Stimulated activated CD4-positive, alpha-beta T cell treated with anti-CD3 and anti-CD28 coated beads, Interleukin-15, amount 100 ng/mL, for 1 hour (primary cell): ENCODE results near the gene PAPPA.

Experiments used
- DNase-seq, 2 donors: peaks; one replicate each; pipeline ENCODE4 v3.0.0-alpha.2; 2020; ENCODE audit warnings: low read depth in 1 of 2, low spot score in 1 of 2

PAPPA gene

DNA sequence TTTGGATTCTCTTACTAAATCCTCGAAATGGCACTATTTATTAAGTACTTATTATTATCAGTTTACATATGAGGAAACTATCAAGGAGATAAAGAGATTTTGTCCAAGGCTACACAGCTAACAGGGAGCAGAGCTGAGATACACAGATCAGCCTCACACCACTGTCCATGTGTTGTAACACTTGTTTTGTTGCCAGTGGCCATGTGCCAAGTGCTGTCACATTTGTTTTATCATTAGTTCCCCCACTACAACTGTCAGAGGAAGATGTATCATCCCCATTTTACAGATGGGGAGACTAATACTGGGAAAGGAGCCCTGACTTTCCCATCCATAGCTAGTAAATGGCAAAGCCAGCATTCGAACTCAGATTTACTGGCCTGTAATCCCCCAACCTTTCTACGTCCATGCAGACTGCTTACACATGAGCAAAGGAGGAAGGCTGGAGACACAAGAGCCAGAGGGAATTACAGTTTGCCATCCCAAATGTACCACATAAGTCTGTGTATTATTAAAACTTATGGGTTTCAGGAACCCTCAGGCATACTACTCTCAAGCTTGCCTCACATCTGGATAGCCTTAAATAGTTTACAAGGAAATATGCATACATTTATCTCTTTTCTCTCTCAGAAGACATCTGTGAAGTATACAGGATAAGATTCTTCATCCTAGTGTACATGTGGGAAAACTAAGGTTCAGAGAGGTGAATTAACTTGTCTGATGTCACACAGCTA is 25.1 kb downstream of the PAPPA start:
- DNase-seq: no peak

DNA sequence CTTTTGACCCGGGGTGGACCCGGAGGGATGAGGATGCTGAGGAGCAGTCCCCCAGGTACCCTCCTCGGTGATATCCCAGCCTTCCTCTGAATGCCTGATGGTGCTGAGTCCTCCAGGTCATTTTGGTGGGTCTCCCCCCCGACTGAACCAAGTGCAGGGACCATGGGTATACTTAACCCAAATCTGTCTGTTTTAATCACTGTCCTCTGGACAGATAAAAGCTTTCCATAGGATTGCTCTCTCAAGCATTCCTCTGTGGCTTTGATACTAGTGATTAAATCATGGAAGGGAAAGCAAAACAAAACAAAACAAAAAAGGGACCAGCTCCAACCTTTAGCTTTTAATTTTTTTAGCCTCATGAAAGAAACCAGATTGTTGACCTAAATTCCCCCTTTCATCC is 26.0 kb downstream of the PAPPA start:
- no peak for DNase-seq

DNA sequence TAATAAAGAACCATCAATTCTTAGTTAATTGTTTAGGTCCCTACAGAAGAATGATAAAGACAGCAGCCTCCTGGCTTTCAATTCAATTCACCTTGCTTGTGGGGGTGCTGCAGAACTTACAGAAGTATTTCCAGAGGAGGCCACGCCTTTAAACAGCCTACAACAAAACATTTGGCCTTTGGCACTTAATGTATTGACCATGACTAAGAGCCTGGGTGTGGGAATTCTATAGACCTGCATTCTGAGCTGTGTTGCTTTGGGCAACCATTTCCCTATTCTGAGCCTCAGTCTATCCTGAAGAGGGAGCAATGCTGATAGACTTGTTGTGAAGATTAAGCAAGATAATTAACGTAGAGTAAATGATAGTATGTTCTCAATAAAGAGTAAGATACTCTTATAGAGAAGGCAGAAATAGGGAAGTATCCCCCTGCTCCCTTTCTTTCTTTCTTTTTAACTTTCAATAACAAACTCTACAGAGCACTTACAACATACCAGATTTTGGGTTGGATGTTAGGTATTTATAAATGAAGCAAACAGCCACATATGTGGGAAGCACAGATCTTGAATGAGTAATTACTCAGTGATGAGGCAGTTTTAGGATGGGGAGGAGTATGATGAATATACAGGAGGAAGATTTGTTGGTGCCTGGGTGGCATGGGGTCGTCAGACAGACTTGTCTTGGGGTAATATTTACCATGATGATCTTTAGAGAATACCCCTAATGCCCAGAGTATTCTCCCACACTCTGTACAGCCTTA is 28.4 kb downstream of the PAPPA start:
- DNase-seq: no peak

DNA sequence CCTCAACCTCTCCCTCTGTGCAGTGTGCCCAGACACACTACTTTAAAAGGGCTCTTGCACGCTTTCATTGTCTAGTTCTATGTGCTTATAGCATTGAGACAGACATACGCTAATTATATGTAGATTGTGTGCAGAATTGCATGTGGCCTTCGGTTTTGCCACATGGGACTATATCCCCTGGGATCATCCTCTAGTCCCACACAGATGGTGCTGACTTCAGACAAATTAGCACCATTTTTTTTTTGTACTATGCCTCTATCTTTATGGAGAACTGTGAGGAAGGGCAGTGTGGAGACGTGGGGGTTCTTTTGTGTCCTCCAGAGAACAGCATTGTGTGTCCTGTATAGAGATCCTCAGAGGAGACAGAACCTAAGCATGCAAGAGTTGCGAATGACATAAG is 29.3 kb downstream of the PAPPA start:
- DNase-seq: no peak

DNA sequence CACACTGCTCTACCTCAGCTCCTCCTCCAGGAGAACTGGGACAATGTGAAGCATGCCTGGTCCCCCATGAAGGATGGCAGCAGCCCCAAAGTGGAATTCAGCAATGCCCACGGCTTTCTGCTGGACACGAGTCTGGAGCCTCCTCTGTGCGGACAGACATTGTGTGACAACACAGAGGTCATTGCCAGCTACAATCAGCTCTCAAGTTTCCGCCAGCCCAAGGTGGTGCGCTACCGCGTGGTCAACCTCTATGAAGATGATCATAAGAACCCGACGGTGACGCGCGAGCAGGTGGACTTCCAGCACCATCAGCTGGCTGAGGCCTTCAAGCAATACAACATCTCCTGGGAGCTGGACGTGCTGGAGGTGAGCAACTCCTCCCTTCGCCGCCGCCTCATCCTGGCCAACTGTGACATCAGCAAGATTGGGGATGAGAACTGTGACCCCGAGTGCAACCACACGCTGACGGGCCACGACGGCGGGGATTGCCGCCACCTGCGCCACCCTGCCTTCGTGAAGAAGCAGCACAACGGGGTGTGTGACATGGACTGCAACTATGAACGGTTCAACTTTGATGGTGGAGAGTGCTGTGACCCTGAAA is 34.1 kb downstream of the PAPPA start:
- no peak for DNase-seq

DNA sequence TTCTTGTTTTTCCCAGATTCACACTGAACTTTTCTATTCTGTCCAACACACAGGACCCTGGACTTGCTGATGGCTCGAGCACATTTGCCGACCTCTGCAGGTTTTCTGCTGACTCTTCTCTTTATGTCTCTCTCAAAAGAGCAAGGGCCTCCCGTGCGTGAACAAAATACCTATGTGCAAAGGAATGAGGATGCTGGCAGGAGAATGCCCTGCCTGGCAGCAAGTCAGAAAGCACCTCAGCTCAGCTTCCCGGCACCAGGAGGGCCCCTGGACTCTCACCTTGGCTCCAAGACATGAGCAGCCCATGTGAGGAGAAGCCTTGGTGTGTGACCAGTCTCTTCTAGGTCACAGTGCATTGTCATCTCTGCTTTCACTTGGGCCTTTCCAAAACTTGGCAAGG is 36.1 kb downstream of the PAPPA start:
- no peak for DNase-seq

DNA sequence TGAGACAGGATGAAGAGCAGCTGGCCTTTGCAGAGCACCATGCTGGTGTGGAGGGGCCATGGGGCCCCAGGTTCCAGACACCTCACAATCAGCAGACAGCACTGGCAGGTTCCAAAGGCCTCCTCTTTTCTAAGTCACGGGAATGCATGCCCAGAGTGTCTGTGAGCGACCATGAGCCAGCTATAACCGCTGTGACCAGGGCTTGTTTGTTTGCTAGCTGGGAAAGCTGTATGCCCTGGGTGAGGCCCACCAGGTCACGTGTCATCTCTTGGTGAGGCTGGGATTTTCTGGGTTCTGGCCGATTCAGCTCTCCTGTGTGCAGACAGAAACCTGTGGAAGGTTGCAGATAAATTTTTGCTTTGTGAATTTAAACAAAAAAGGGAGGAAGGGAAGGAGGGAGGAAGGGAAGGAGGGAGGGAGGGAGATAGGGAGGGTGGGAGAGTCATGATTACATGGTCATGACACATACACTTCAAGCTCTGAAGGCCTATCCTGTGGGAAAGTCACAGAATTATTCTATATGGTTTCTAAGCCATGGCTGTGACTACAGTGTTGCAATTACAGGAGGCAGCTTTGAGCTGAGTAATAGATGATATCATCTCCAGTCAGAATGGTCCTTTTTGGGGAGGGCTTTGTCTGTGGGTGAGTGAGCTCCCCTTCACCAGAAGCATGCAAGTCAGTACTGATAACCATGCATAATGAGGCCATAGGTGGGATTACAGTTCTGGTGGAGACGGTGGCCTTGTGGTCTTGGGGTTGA is 37.2 kb downstream of the PAPPA start:
- DNase-seq: no peak

DNA sequence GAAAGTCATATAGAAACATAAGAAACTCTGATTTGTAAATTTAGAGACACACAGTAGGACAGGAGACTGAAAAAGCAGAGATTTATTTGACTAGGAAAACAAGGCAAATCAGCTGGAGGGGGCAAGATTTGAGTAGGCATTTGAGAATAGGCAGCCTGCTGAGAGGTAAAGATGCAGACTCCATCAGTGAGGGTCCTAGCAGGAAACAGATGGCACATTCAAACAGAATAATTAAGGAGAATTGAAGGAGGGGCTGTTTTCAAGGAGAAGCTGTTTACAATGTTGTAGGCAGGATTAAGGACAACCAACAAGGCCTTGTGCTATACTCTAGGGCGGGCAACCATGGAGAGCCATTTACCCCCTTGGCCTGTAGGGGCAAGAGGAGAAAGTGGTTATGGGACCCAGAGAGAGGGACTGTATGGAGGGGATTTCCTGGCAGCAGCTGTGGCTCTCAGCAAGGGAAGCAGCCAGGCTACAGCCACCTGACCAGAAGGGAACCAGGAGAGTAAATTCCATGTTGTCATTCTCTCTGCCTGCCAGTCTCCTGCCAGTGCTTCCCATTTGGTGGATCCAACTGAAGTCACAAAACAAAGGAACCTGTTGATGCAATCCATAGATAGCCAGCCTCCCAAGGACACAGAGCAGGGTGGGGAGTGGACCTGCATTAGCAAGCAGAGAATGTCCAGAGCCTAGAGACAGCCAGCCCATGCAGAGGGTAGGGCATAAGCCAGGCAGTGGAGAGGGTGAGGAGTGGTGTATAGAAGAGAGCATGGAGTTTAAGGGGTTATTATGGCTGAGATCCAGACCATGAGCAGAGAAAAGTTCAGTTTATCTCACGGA is 38.2 kb downstream of the PAPPA start:
- DNase-seq: no peak

DNA sequence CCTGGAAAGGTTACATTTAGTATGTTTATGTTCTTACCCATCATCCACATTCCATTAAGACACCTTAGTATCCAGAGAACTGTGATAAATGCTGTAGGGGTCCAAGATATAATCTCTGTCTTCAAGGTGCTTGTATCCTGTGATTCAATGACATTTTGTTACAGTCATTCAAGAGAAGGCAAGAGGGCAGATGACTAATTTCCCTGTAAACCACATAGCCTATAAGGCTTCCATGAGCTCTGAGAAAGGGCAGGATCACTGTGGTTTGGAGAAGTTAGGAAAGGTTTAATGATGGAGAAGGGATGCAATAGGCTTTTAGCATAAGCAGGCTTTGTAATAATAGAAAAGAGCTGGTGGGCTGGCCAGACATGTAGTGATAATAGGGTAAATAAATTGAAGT is 40.0 kb downstream of the PAPPA start:
- DNase-seq: no peak

DNA sequence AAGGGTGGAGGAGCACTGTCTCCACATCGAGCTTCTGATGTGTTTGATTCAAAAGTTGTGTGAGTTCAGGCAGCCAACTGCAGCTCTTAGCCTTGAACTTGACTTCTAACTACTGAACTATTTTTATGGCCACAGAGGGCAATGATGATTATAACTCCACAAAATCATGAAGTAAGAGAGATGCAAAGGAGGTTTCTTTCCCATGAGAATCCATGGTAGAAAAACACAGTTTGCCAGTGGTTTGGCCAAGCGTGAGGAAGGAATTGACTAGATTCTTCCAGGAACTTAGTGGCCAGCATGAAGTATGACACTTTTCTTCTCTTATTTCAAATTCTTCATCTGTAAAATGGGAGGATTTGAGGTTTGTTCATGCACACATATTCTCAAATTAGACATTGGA is 43.2 kb downstream of the PAPPA start:
- no peak for DNase-seq

DNA sequence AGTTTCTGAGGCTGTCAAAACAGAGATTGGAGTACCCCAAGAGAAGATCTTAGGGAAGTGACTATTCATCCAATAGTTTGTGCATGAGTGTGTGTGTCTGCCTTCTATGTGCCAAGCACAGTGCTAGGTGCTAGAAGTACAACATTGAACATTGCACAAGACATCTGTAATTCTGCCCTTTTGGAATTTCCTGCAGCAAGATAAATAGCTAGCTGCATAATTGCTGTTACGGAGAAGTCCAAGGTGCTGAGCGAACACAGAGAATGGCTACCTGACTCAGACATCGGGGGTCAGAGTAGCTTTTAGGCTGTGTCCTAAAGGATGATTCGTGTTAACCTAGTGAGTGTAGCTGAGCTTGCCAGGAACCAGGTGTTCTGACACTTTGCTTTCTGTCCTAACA is 44.8 kb downstream of the PAPPA start:
- no peak for DNase-seq

DNA sequence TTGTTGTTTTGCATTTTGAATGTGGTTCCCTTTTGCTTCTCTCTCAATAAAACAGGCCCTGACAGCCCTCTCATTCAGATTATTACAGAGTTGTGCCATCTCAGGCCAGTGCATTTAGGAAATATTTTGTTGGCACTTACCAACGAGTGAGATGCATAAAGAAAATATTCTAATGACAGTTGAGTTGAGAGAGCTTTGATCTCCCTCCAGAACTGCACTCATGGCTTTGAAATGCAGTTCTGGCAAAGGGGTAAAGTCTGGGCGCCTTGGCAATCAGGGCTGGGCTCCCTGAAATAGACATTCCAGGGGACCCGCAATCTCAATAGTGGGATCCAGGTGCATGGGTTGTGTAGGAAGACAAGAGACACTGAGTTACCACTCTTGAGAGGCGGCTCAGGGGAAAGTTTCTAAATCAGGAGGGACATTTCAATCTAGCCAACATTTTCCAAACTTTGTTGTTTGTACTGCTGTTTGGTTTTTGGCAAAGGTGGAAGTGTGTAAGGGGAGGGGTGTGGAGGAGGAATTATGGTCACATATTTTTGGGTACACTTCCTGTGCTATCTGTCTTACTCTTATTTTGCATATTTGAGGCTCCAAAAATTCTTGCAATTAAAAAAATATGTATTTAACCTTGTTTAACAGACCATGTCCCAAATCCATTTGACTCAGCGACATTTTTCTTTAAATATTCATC is 48.8 kb downstream of the PAPPA start:
- DNase-seq: no peak

DNA sequence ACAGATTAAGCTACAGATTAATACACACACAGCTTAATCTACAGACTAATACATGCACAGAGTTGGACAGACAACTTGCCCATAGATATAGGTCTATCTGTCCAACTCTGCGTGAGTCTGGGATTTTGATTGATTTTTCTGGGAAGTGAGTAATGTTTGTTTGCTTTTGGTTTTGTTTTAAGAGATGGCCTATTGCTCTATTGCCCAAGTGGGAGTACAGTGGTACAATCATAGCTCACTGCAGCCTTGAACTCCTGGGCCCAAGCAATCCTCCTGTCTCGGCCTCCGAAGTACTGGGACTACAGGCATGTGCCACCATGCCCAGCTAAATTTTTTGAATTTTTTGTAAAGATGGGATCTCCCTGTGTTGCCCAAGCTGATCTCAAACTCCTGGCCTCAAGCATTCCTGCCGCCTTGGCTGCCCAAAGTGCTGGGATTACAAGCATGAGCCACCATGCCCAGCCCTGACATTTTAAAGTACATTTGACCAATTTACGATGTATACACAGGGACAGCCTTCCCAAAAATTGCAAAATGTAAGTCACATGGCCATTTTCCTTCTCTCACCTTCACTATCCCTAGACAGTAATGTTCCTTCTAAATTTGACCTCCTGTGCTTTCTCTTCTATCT is 50.8 kb downstream of the PAPPA start:
- DNase-seq: no peak

DNA sequence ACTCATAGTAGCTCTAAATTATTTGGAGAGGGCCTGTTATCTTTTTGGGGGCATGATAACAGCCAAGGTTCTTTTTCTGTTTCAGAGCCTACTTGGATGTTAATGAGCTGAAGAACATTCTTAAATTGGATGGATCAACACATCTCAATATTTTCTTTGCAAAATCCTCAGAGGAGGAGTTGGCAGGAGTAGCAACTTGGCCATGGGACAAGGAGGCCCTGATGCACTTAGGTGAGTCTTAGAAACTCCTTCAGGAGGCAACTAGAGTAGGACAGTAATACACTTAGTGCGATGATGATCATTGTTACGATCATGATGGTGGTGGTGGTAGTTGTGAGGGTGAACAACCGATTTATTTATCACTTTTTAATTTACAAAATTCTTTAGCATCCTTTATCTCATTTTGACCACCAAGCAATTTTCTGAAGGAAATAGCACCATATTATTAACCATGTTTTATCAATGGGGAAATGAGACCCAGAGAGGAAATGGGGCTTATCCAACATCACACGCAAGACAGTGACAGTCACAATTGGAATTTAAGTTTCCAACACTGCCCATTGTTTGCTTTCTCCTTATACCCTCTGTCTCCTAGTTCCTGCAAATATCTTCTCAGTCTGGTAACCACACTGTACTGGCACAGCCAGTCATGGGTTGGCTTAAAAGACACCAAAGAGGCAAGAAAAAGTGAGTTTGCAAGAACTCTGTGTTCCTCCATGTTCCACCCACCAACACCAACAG is 54.0 kb downstream of the PAPPA start:
- no peak for DNase-seq

DNA sequence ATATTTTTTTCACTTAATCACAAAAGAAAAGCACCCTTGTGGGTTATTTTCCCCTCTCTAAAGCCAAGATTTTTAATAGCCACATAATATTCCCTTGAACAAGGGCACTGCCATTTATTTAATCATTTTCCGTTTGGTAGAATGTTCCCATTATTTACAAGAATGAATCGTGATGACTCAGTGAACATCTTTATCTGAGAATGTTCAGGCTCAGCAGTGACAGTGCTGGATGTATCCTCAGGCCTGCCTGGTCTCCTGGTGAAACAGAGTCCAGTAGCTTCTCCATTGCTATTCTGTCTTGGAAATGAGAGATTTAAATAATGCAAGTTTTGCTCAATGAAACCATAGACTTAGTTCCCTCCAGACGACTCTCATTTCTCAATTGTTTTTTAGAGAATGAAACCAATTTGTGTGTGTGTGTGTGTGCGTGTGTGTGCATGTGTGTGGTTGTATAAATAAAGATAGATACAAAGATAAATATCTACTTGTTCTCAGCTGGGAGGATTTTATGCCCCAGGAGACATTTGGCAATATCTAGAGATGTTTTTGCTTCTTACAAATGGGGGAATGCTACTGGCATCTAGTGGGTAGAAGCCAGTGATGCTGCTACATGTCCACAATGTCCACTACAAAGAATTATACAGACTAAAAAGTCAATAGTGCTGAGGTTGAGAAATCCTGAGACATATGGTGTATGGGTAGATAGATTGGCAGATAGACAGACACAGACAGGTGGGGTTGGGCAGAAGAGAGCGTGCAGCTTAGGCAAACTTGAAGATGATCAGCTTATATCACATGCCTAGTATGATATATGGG is 55.0 kb downstream of the PAPPA start:
- no peak for DNase-seq

DNA sequence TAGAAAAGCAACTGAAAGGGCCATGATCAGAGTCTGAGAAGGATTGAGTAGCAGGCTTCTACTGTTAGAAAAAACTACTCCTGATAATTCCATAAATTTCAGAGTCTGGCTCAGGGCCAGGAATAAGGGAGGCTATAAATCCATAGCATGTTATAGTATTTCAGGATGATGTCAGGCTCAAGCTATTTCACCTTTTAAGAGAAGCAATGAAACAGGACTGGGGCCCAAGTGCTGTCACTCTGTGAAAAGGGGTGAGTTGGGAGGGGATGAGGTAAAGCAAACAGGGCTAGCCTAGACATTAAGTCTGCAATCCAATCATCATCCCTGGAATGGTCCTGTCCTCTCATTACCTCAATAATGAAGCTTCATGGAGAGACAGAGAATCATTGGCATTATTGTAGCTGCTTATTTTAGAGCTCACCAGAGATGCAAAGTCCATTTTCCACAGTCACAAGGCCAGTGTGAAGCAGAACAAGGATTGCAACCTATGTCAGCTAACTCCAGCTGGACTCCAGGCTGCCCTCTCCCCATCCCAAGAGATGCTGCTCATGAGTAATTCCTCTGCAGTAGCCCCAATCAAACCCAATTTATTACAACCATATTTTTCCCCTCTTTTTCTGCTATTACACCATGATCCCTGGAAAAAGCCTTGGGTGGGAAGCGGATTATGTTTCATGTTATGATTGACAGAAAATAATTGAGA is 56.0 kb downstream of the PAPPA start:
- no peak for DNase-seq

DNA sequence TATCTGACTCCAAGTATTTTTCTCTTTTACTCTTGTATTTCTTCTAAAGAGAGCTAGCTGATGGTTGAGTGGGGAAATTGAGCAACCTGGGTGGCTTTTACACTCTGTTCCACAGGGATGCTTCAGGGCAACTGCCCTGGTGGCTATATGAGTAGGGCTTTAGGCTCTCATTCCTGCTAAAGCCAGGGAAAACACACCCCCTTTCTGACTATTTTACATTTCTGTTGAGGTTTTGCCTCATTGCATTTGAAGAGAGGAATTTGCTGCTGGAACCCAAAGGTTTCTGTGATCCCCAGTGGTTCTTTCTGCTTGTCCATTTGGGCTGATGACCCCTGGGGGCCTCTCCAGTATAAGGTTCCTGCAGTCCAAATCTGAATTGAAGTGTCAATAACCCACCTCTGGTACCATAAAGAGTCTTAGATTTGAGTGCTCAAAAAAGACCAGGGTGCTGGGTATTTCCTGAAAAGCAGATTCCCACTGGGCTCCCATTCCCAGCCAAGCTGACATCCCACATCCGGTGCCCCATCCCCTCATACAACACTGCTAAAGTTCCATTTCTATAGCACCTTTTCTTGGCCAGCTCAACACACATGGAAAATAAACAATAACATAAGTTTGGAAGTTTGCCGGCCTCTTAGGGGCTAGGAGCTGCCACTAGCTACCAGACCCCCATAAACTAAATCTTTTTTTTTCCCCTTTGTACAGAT is 59.5 kb downstream of the PAPPA start:
- DNase-seq: no peak
